CD4-positive, CD25-positive, alpha-beta regulatory T cell (primary cell): ENCODE results near the gene IKBKE. TPM values are rescaled to one million over a fixed set of nuclear protein-coding genes. Genes with fewer than 3 reads are reported as not detected.

Experiments
- ATAC-seq, 2 donors: fragments of 150-1000 bp; cut with Tn5 transposase; one replicate each; pipeline ENCODE4 v1.10.0; 2021; ENCODE audit warnings: low read depth in 2 of 2, moderate number of reproducible peaks in 2 of 2, moderate library complexity in 1 of 2
- DNase-seq, 3 donors: peaks; one replicate each; pipeline versions ENCODE4 v3.0.0 to v3.0.0-alpha.2; 2012 to 2022; ENCODE audit warnings: mixed read lengths in 1 of 3
- H3K27ac ChIP-seq: one replicate; pipeline ENCODE4 v1.7.0; 2013; ENCODE audit warnings: mild to moderate bottlenecking, low read length; ENCODE audit not compliant: insufficient read depth, poor library complexity, severe bottlenecking
- H3K27me3 ChIP-seq: one replicate; pipeline ENCODE4 v1.7.0; 2013; ENCODE audit warnings: low read length; ENCODE audit not compliant: control insufficient read depth, insufficient read depth
- H3K36me3 ChIP-seq: one replicate; pipeline ENCODE4 v1.7.0; 2013; ENCODE audit warnings: mild to moderate bottlenecking, low read length, moderate library complexity; ENCODE audit not compliant: control insufficient read depth, insufficient read depth
- H3K4me1 ChIP-seq: 2 replicates; pipeline ENCODE4 v1.7.0; 2013; ENCODE audit warnings: mild to moderate bottlenecking, low read length; ENCODE audit not compliant: insufficient read depth, control insufficient read depth, poor library complexity, severe bottlenecking
- H3K4me3 ChIP-seq: one replicate; pipeline ENCODE4 v1.7.0; 2013; ENCODE audit warnings: low read depth, mild to moderate bottlenecking, low read length, moderate library complexity
- H3K9me3 ChIP-seq, 2 experiments: 1 replicate in 1 of 2; 2 replicates in 1 of 2; pipeline ENCODE4 v1.7.0; 2013; ENCODE audit warnings: low read length in 2 of 2, mild to moderate bottlenecking in 1 of 2, moderate library complexity in 1 of 2; ENCODE audit not compliant: control insufficient read depth in 2 of 2
- H3K27ac Mint-ChIP-seq, 3 donors: one replicate each; pipeline ENCODE4 v1.8.0; 2020 to 2022; ENCODE audit warnings: mild to moderate bottlenecking in 3 of 3, mixed read lengths in 3 of 3, moderate library complexity in 2 of 3
- H3K27me3 Mint-ChIP-seq: one replicate; pipeline ENCODE4 v1.8.0; 2022; ENCODE audit warnings: mild to moderate bottlenecking, mixed read lengths
- H3K36me3 Mint-ChIP-seq: one replicate; pipeline ENCODE4 v1.8.0; 2020; ENCODE audit warnings: mixed read lengths
- H3K4me1 Mint-ChIP-seq, 4 donors: one replicate each; pipeline ENCODE4 v1.8.0; 2020 to 2022; ENCODE audit warnings: mixed read lengths in 4 of 4, mild to moderate bottlenecking in 1 of 4
- H3K4me3 Mint-ChIP-seq, 4 donors: one replicate each; pipeline ENCODE4 v1.8.0; 2020 to 2022; ENCODE audit warnings: mild to moderate bottlenecking in 4 of 4, mixed read lengths in 4 of 4, moderate library complexity in 3 of 4
- H3K9me3 Mint-ChIP-seq, 7 donors: one replicate each; pipeline ENCODE4 v1.8.0; 2020 to 2022; ENCODE audit warnings: mixed read lengths in 7 of 7, mild to moderate bottlenecking in 3 of 7, moderate library complexity in 2 of 7
- polyA plus RNA-seq, 4 donors: library from polyadenylated mRNA; unstranded; fragments of 300-500 nt; fragmentation: Illumina TruSeq; gene quantifications; one replicate each; pipeline ENCODE4 v1.2.3, GENCODE V29; 2021
- total RNA-seq: library from RNA; stranded (reverse); gene quantifications from one replicate; pipeline ENCODE4 v1.2.3, GENCODE V29; 2022

The IKBKE gene
- total and polyA plus RNA-seq, 5 donors from 2014 or later = 55.3 to 87.4 (median 78.3) TPM

DNA sequence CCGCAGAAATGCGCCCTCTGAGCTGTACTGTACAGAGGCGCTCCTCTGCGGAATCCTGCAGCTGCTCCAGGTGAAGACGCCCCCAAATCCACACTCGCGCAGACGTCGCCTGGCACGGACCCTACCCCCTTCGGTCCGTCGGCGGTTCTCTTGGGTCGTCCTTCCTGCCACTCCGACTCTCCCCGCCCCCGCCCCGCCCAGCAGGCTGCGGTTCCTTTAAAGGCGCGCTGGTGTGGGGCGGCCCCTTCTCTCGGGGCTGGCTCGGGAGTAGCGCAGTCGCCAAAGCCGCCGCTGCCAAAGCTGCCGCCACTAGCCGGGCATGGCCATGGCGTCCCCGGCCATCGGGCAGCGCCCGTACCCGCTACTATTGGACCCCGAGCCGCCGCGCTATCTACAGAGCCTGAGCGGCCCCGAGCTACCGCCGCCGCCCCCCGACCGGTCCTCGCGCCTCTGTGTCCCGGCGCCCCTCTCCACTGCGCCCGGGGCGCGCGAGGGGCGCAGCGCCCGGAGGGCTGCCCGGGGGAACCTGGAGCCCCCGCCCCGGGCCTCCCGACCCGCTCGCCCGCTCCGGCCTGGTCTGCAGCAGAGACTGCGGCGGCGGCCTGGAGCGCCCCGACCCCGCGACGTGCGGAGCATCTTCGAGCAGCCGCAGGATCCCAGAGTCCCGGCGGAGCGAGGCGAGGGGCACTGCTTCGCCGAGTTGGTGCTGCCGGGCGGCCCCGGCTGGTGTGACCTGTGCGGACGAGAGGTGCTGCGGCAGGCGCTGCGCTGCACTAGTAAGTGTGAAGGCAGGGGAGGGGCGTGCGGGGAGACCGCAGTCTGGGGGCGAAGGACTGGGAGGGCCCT lies 37.2 kb downstream of the IKBKE start, which contains the start of gene RASSF5:
Gene RASSF5 (plus strand): TSS at position 248 of the 846 bp plus-strand sequence. CDS start 72 bp downstream, at position 320.
- no peaks in the 10 kb centered on the region for H3K9me3 Mint-ChIP-seq
- H3K36me3 ChIP-seq = no peaks in the 10 kb centered on the region
- peak within 1 kb of the TSS; percentile 42 to 49 (median 48) for H3K27ac Mint-ChIP-seq
- peak; percentile 70 to 85 (median 76) for DNase-seq
- H3K27me3 Mint-ChIP-seq = peaks cover 40% of the 10 kb centered on the region
- peaks cover 8% of the 10 kb centered on the region for H3K36me3 Mint-ChIP-seq
- no peaks in the 10 kb centered on the region for H3K9me3 ChIP-seq
- peaks cover 21% of the 10 kb centered on the region for H3K4me1 ChIP-seq
- no peak within 1 kb of the TSS for H3K27ac ChIP-seq
- peak; percentile 86 to 89 for ATAC-seq
- H3K4me3 Mint-ChIP-seq = peak within 1 kb of the TSS; percentile 83 to 89 (median 86)
- H3K27me3 ChIP-seq = peaks cover 13% of the 10 kb centered on the region
- peak within 1 kb of the TSS; percentile 39 for H3K4me3 ChIP-seq
- peaks cover 14 to 44% (median 21%) of the 10 kb centered on the region in 4 donors for H3K4me1 Mint-ChIP-seq

DNA sequence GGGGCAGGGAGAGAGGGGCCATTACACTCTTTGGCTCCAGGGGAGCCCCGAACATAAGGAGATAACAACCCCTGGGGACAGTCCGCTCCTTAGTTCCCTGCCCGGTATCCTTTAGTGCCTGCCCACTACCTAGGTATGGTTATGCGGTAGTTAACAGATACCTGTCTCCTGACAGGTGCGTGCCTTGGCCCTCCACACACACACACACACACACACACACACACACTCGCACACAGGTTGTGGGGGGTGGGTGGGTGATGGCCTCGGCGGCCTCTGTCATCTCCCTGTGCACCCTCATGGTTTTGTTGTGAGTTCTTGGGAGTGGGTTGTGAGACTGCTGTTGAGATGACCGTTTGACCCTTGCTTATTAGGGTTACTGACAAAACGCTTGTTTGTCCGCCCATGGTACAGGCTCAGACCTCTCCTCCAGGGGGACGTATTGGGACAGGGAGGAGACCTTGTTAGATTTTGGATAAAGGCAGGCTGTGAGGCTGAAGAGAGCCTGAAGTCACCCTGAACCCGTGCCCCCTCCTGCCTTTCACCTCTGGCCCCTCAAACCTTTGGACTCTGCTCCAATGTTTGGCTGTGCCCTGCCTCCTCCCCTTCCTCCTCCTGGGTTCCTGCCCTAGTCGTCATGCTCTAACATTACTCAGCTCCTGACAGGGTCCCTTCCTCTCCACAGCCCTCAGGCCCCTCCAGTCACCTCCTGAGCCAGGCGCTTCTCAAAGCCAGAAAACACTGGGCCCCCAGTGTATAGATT lies 38.0 kb downstream of the IKBKE start:
- H3K4me3 Mint-ChIP-seq = peak overlapping the region; percentile 70 to 81 (median 78)
- peaks cover 11 to 44% (median 21%) of the 10 kb centered on the region in 4 donors for H3K4me1 Mint-ChIP-seq
- peaks cover 13% of the 10 kb centered on the region for H3K27me3 ChIP-seq
- H3K9me3 ChIP-seq = no peaks in the 10 kb centered on the region
- no peaks in the 10 kb centered on the region for H3K36me3 ChIP-seq
- DNase-seq = no peak
- peaks cover 8% of the 10 kb centered on the region for H3K36me3 Mint-ChIP-seq
- no peak overlapping the region for H3K27ac ChIP-seq
- H3K9me3 Mint-ChIP-seq = no peaks in the 10 kb centered on the region
- peaks cover 21% of the 10 kb centered on the region for H3K4me1 ChIP-seq
- no peak overlapping the region for H3K4me3 ChIP-seq
- H3K27ac Mint-ChIP-seq = no peak overlapping the region
- ATAC-seq = no peak
- peaks cover 40% of the 10 kb centered on the region for H3K27me3 Mint-ChIP-seq

DNA sequence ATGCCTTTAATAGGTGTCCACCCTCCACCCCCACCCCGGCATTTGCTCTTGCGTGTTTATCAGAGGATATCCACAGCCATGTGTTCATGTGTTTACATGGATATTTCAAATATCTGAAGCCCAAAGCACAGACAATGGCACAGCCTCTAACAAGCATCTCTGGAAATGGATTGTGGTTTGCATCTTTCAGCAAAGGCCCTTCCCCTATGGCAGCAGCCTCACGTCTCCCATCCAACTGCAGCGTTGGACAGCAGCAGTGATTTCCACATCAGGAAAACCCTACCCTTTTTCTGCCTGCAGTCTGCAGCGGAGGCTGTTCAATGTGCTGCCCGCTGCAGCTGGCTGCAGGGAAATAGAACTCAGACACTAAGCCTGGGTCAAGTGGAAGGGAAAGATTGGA lies 38.7 kb downstream of the IKBKE start:
- no peaks in the 10 kb centered on the region for H3K9me3 ChIP-seq
- peaks cover 43% of the 10 kb centered on the region for H3K27me3 Mint-ChIP-seq
- DNase-seq (no peak), ATAC-seq (no peak)
- peaks cover 21% of the 10 kb centered on the region for H3K4me1 ChIP-seq
- peaks cover 13% of the 10 kb centered on the region for H3K27me3 ChIP-seq
- no peak overlapping the region for H3K4me3 ChIP-seq
- no peaks in the 10 kb centered on the region for H3K36me3 ChIP-seq
- no peak overlapping the region for H3K27ac Mint-ChIP-seq
- peaks cover 9 to 43% (median 18%) of the 10 kb centered on the region in 4 donors for H3K4me1 Mint-ChIP-seq
- no peaks in the 10 kb centered on the region for H3K9me3 Mint-ChIP-seq
- no peak overlapping the region for H3K27ac ChIP-seq
- H3K4me3 Mint-ChIP-seq = peak overlapping the region; percentile 70 to 81 (median 78)
- peaks cover 10% of the 10 kb centered on the region for H3K36me3 Mint-ChIP-seq

DNA sequence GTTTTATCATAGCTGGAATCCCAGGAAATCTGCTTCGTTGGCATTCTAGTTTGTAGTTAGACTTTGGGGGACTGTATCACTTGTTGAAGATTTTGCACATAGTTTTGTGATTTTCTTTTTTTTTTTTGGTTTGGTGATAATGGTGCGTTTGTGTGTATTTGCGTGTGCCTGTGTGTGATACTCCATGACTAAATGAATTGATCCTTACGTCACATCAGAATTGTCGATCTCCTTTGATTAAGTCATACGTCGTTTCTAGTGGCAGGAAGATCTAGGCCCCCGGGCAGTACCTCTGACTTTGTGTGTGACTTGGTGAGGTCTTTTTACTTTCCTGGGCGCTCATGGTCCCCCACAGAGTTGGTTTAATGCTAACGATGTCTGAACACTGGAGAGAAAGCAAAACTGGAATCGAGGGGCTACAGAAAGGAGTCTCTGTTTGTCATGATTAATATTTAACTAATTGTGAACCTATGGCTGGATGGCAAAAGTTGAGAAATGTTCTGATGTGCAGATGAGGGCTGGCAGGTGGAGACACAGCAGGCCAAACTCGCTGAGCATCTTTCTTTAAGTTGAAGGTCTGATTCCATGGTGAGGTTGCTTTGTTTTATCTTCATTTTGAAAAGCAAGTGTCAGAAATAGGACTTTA lies 39.5 kb downstream of the IKBKE start:
- H3K4me1 ChIP-seq = peaks cover 21% of the 10 kb centered on the region
- H3K27me3 Mint-ChIP-seq = peaks cover 47% of the 10 kb centered on the region
- H3K9me3 ChIP-seq = no peaks in the 10 kb centered on the region
- H3K9me3 Mint-ChIP-seq = no peaks in the 10 kb centered on the region
- H3K4me3 ChIP-seq = no peak overlapping the region
- H3K27ac Mint-ChIP-seq = peak overlapping the region in 1 of 3 donors; percentile 7
- no peak for ATAC-seq
- no peak for DNase-seq
- H3K27me3 ChIP-seq = peaks cover 13% of the 10 kb centered on the region
- H3K4me1 Mint-ChIP-seq = peaks cover 9 to 36% (median 16%) of the 10 kb centered on the region in 4 donors
- no peaks in the 10 kb centered on the region for H3K36me3 ChIP-seq
- H3K4me3 Mint-ChIP-seq = peak overlapping the region in 3 of 4 donors; percentile 17 to 80 (median 44)
- peaks cover 12% of the 10 kb centered on the region for H3K36me3 Mint-ChIP-seq
- H3K27ac ChIP-seq = no peak overlapping the region

DNA sequence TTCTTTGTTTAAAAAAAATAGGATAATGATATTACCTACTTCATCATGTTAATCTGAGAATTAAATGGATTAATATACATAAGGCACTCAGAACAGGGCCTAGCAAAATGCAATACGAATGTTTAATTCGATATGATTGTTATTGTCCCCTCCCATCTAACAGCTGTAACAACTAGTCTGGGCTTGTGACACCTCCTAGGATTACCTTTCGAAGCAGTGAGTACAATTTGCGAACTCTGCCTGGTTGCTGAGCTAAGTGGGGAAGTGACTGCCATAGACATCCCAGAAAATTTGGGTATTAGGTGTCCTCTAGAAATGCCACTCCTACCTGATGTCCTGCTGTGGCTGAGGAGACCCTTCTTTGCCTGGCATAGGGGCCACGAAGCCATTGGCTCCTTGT lies 40.1 kb downstream of the IKBKE start:
- no peaks in the 10 kb centered on the region for H3K36me3 ChIP-seq
- H3K4me3 Mint-ChIP-seq = peak overlapping the region in 1 of 4 donors; percentile 80
- H3K4me1 Mint-ChIP-seq = peaks cover 9 to 30% (median 12%) of the 10 kb centered on the region in 4 donors
- no peak overlapping the region for H3K27ac ChIP-seq
- H3K9me3 ChIP-seq = no peaks in the 10 kb centered on the region
- DNase-seq (no peak), ATAC-seq (no peak)
- H3K27me3 Mint-ChIP-seq = peaks cover 47% of the 10 kb centered on the region
- H3K36me3 Mint-ChIP-seq = peaks cover 12% of the 10 kb centered on the region
- H3K9me3 Mint-ChIP-seq = no peaks in the 10 kb centered on the region
- peaks cover 21% of the 10 kb centered on the region for H3K4me1 ChIP-seq
- H3K4me3 ChIP-seq = no peak overlapping the region
- no peak overlapping the region for H3K27ac Mint-ChIP-seq
- peaks cover 13% of the 10 kb centered on the region for H3K27me3 ChIP-seq

DNA sequence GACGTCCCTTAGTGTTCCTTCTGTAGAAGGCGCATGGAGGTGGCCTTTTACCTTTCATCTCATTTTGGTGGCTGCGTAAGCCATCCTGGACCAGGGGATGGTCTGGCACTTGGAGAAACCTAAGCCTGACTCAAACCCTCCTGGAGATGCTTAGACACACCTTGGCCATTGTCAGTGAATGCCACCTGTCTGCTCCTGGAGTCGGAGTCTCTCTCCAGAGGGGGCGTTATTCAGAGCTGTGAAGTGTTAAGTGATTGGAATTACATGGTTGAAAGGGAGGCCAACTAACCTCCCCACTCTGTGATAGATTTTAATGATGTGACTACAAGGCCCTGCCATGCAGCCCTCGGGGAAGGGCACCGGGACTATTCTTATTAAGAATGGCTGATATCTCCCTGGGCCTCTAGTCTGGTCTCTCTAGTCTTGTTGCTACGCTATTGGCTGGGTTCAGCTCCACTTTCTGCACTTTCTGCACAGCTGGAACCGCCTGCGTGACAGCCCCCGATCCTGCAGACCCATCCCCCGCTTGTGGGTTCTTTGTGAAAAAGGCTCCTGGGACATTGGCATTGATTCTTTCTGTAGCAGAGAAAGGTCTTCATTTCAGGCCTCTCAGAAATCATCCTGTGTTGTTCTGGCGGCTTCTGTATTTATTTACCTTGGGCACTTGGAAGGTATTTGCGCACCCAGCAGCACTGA lies 41.2 kb downstream of the IKBKE start:
- Histone ChIP-seq H3K36me3 (no peaks in the 10 kb centered on the region), H3K4me3 (no peak overlapping the region), H3K27ac (no peak overlapping the region), H3K9me3 (no peaks in the 10 kb centered on the region), H3K4me1 (peaks cover 19% of the 10 kb centered on the region), H3K27me3 (peaks cover 13% of the 10 kb centered on the region)
- ATAC-seq = no peak
- Mint-ChIP-seq H3K27me3 (peaks cover 39% of the 10 kb centered on the region), H3K4me3 (no peak overlapping the region), H3K36me3 (peaks cover 12% of the 10 kb centered on the region), H3K4me1 (peaks cover 0 to 20% (median 6%) of the 10 kb centered on the region in 4 donors), H3K9me3 (no peaks in the 10 kb centered on the region), H3K27ac (no peak overlapping the region)
- no peak for DNase-seq
